Natural killer cell (primary cell): ENCODE measurements around the gene KLHDC10. TPM values are rescaled to one million over a fixed set of nuclear protein-coding genes. Genes with fewer than 3 reads are reported as not detected.

Experiments
- ATAC-seq, 3 donors: fragments of 150-1000 bp in 2 of 3; fragments of 200-7000 bp in 1 of 3; cut with Tn5 transposase; 1 replicate in 1 of 3; 2 replicates in 2 of 3; pipeline ENCODE4 v1.10.0; 2021; ENCODE audit warnings: mild to moderate bottlenecking in 2 of 3, moderate library complexity in 2 of 3
- DNase-seq, 2 donors: peaks; one replicate each; pipeline versions ENCODE4 v3.0.0 to v3.0.0-alpha.2; 2013 to 2021; ENCODE audit warnings: mixed read lengths in 1 of 2
- H3K27ac ChIP-seq: one replicate; pipeline ENCODE4 v1.5.1; 2013; ENCODE audit warnings: mild to moderate bottlenecking, low read length
- H3K27me3 ChIP-seq: one replicate; pipeline ENCODE4 v1.6.1; 2013; ENCODE audit warnings: low read length; ENCODE audit not compliant: control insufficient read depth, insufficient read depth
- H3K36me3 ChIP-seq: one replicate; pipeline ENCODE4 v1.6.1; 2013; ENCODE audit warnings: low read length; ENCODE audit not compliant: control insufficient read depth, insufficient read depth
- H3K4me1 ChIP-seq: one replicate; pipeline ENCODE4 v1.6.1; 2013; ENCODE audit warnings: low read length; ENCODE audit not compliant: control insufficient read depth, insufficient read depth
- H3K4me3 ChIP-seq: one replicate; pipeline ENCODE4 v1.5.1; 2013; ENCODE audit warnings: low read length
- H3K9me3 ChIP-seq: one replicate; pipeline ENCODE4 v1.6.1; 2013; ENCODE audit warnings: low read length; ENCODE audit not compliant: control insufficient read depth, insufficient read depth
- H3K27ac Mint-ChIP-seq, 2 donors: one replicate each; pipeline ENCODE4 v1.8.0; 2022; ENCODE audit warnings: mild to moderate bottlenecking in 2 of 2, mixed read lengths in 2 of 2, moderate library complexity in 1 of 2
- H3K27me3 Mint-ChIP-seq, 2 donors: one replicate each; pipeline ENCODE4 v1.8.0; 2022; ENCODE audit warnings: low read depth in 2 of 2, mixed read lengths in 2 of 2
- H3K36me3 Mint-ChIP-seq: one replicate; pipeline ENCODE4 v1.8.0; 2022; ENCODE audit warnings: mixed read lengths
- H3K4me1 Mint-ChIP-seq, 2 donors: one replicate each; pipeline ENCODE4 v1.8.0; 2022; ENCODE audit warnings: mixed read lengths in 2 of 2
- H3K4me3 Mint-ChIP-seq: one replicate; pipeline ENCODE4 v1.8.0; 2022; ENCODE audit warnings: mild to moderate bottlenecking, moderate library complexity, mixed read lengths
- H3K9me3 Mint-ChIP-seq, 2 donors: one replicate each; pipeline ENCODE4 v1.8.0; 2022; ENCODE audit warnings: mixed read lengths in 2 of 2
- CTCF ChIP-seq: fragments of 200-600 bp; IDR thresholded peaks from one replicate; pipeline ENCODE4 v1.8.0; 2022; ENCODE audit warnings: antibody characterized with exemption
- WGBS: methylation state at CpG from one replicate; pipeline ENCODE4 v1.1.7; 2013; ENCODE audit warnings: missing lambda C conversion rate; ENCODE audit not compliant: insufficient coverage; 5-methylcytosine and 5-hydroxymethylcytosine counted together
- intact Hi-C: fragments of 100-400 bp; cut with micrococcal nuclease; formaldehyde crosslinking; loops from one replicate; pipeline ENCODE4 v1.14.2; 2022
- total RNA-seq, 4 donors: library from RNA; stranded (reverse); fragments of 120-200 nt in 1 of 4; gene quantifications; one replicate each; pipeline versions ENCODE4 v1.2.3 to v1.2.4, GENCODE V29; 2013 to 2022

Gene KLHDC10
- total RNA-seq, 3 donors from 2014 or later (not counting 1 experiment from before 2014, with no cell fraction given): 13.6 to 23.2 (median 21.9) TPM

GRCh38 chr7:130154501-130155317 is 84.4 kb downstream of the KLHDC10 start:
- Mint-ChIP-seq H3K4me1 (no peaks in the 10 kb centered on the region), H3K27me3 (no peaks in the 10 kb centered on the region), H3K27ac (no peak overlapping the region), H3K4me3 (no peak overlapping the region), H3K9me3 (no peaks in the 10 kb centered on the region), H3K36me3 (peaks cover 12% of the 10 kb centered on the region)
- intact Hi-C loops: no loop called here
- Histone ChIP-seq H3K4me3 (no peak overlapping the region), H3K27me3 (peaks cover 2% of the 10 kb centered on the region), H3K4me1 (peaks cover 18% of the 10 kb centered on the region), H3K9me3 (peaks cover 13% of the 10 kb centered on the region), H3K27ac (no peak overlapping the region), H3K36me3 (no peaks in the 10 kb centered on the region)
- ATAC-seq: no peak
- WGBS: 90% methylated on average over 31 of the region's 31 CpGs
- TF ChIP-seq CTCF: no peak
- no peak for DNase-seq

GRCh38 chr7:130156140-130156539 is 85.8 kb downstream of the KLHDC10 start:
- peaks cover 13% of the 10 kb centered on the region for H3K9me3 ChIP-seq
- no peak overlapping the region for H3K27ac Mint-ChIP-seq
- H3K36me3 Mint-ChIP-seq: peaks cover 12% of the 10 kb centered on the region
- intact Hi-C loops: no loop called here
- no peaks in the 10 kb centered on the region for H3K9me3 Mint-ChIP-seq
- 97% methylated on average over 7 of the region's 7 CpGs for WGBS
- H3K4me1 Mint-ChIP-seq: no peaks in the 10 kb centered on the region
- ATAC-seq (no peak), DNase-seq (no peak)
- no peaks in the 10 kb centered on the region for H3K27me3 Mint-ChIP-seq
- peaks cover 16% of the 10 kb centered on the region for H3K4me1 ChIP-seq
- no peak for TF ChIP-seq CTCF
- H3K4me3 Mint-ChIP-seq: no peak overlapping the region
- H3K4me3 ChIP-seq: no peak overlapping the region
- no peak overlapping the region for H3K27ac ChIP-seq
- H3K36me3 ChIP-seq: no peaks in the 10 kb centered on the region
- H3K27me3 ChIP-seq: peaks cover 2% of the 10 kb centered on the region

- intact Hi-C loops: no loop called here
- H3K27ac Mint-ChIP-seq: no peak overlapping the region
- H3K36me3 ChIP-seq: peaks cover 9% of the 10 kb centered on the region
Measured at GRCh38 chr7:130157700-130158099, 87.4 kb downstream of the KLHDC10 start.

More at GRCh38 chr7:130157700-130158099, 87.4 kb downstream of the KLHDC10 start:
- 96% methylated on average over 7 of the region's 7 CpGs for WGBS
- Histone ChIP-seq H3K9me3 (no peaks in the 10 kb centered on the region), H3K27ac (no peak overlapping the region), H3K27me3 (peaks cover 2% of the 10 kb centered on the region), H3K4me3 (no peak overlapping the region), H3K4me1 (peaks cover 14% of the 10 kb centered on the region)
- TF ChIP-seq CTCF: no peak
- peaks cover 14% of the 10 kb centered on the region for H3K36me3 Mint-ChIP-seq
- no peaks in the 10 kb centered on the region for H3K27me3 Mint-ChIP-seq
- no peaks in the 10 kb centered on the region for H3K9me3 Mint-ChIP-seq
- no peaks in the 10 kb centered on the region for H3K4me1 Mint-ChIP-seq
- ATAC-seq (no peak), DNase-seq (no peak)
- H3K4me3 Mint-ChIP-seq: no peak overlapping the region
